NCI-H774 (cell line): ENCODE data around the gene ESAM.
"Not testable (repeated sequence)": the region's sequence is repeated elsewhere in the genome, so short reads cannot be mapped to it uniquely, and the experiment has no call there.

ENCODE experiments used
- DNase-seq: peaks from one replicate; lab custom pipeline; 2025; lab: John Stamatoyannopoulos, UW

Gene ESAM

GRCh38 chr11:124776865-124777645 is 15.0 kb upstream of the ESAM start:
- no peak for DNase-seq

GRCh38 chr11:124770959-124771358 is 8.9 kb upstream of the ESAM start:
- not testable (repeated sequence) for DNase-seq

GRCh38 chr11:124769806-124770774 is 8.0 kb upstream of the ESAM start:
- DNase-seq = no peak

- no peak for DNase-seq
These were observed 6.8 kb upstream of the ESAM start for GRCh38 chr11:124768914-124769313.

- DNase-seq = no peak
These were observed 4.1 kb upstream of the ESAM start for GRCh38 chr11:124766156-124766555.

GRCh38 chr11:124763156-124763947 is 1.3 kb upstream of the ESAM start:
- DNase-seq = peak; percentile 69

GRCh38 chr11:124762624-124763155 is 600 bp upstream of the ESAM start:
- DNase-seq = peak; percentile 32

- DNase-seq = no peak
These were observed 587 bp downstream of the ESAM start for GRCh38 chr11:124761301-124762104.

- no peak for DNase-seq
These were observed 1.3 kb downstream of the ESAM start for GRCh38 chr11:124760806-124761205.

GRCh38 chr11:124760205-124760652 is 1.9 kb downstream of the ESAM start:
- no peak for DNase-seq

GRCh38 chr11:124759266-124760204 is 2.6 kb downstream of the ESAM start:
- DNase-seq = no peak

GRCh38 chr11:124758355-124759265 is 3.5 kb downstream of the ESAM start:
- peak; percentile 72 for DNase-seq

- DNase-seq = no peak
These were observed 4.8 kb downstream of the ESAM start for GRCh38 chr11:124757320-124757719.

GRCh38 chr11:124756753-124757227 is 5.3 kb downstream of the ESAM start:
- no peak for DNase-seq

GRCh38 chr11:124756033-124756752 is 5.9 kb downstream of the ESAM start:
- no peak for DNase-seq

GRCh38 chr11:124754710-124755109 is 7.4 kb downstream of the ESAM start:
- no peak for DNase-seq

- no peak for DNase-seq
These were observed 7.8 kb downstream of the ESAM start for GRCh38 chr11:124754309-124754708.

- DNase-seq = no peak
These were observed 8.5 kb downstream of the ESAM start for GRCh38 chr11:124753624-124754023.
